H9 (cell line): ENCODE data around the gene PPP1R12B. TPM values are rescaled to one million over a fixed set of nuclear protein-coding genes. Genes with fewer than 3 reads are reported as not detected.

Experiments used
- DNase-seq: peaks from one replicate; pipeline ENCODE4 v3.0.0-alpha.2; 2017
- H2AFZ ChIP-seq: one replicate; pipeline ENCODE4 v1.6.1; 2013; ENCODE audit warnings: mild to moderate bottlenecking, low read length, control low read depth, moderate library complexity
- H2AK5ac ChIP-seq: 2 replicates; pipeline ENCODE4 v1.6.1; 2013; ENCODE audit warnings: low read length, control low read depth, mixed read lengths; ENCODE audit not compliant: insufficient read length
- H2BK120ac ChIP-seq: one replicate; pipeline ENCODE4 v1.6.1; 2013; ENCODE audit warnings: low read depth, mild to moderate bottlenecking, low read length, control low read depth, inconsistent platforms; ENCODE audit not compliant: poor library complexity, severe bottlenecking
- H2BK12ac ChIP-seq: 2 replicates; pipeline ENCODE4 v1.6.1; 2013; ENCODE audit warnings: low read length, control low read depth, mixed read lengths, low read depth; ENCODE audit not compliant: insufficient read length
- H2BK15ac ChIP-seq: 2 replicates; pipeline ENCODE4 v1.6.1; 2013; ENCODE audit warnings: low read depth, low read length, control low read depth
- H2BK20ac ChIP-seq: one replicate; pipeline ENCODE4 v1.6.1; 2013; ENCODE audit warnings: low read depth, mild to moderate bottlenecking, low read length, control low read depth, inconsistent platforms; ENCODE audit not compliant: poor library complexity, severe bottlenecking
- H2BK5ac ChIP-seq: 2 replicates; pipeline ENCODE4 v1.6.1; 2013; ENCODE audit warnings: low read length, control low read depth, mixed read lengths; ENCODE audit not compliant: insufficient read length
- H3K14ac ChIP-seq: 2 replicates; pipeline ENCODE4 v1.6.1; 2013; ENCODE audit warnings: low read length, control low read depth; ENCODE audit not compliant: insufficient read depth
- H3K18ac ChIP-seq: 2 replicates; pipeline ENCODE4 v1.6.1; 2013; ENCODE audit warnings: low read depth, mild to moderate bottlenecking, mixed read lengths, low read length, control low read depth; ENCODE audit not compliant: insufficient read length
- H3K23ac ChIP-seq: 2 replicates; pipeline ENCODE4 v1.6.1; 2013; ENCODE audit warnings: low read length, control low read depth, mixed read lengths, low read depth; ENCODE audit not compliant: insufficient read length
- H3K23me2 ChIP-seq: 2 replicates; pipeline ENCODE4 v1.6.1; 2013; ENCODE audit warnings: low read depth, mild to moderate bottlenecking, mixed read lengths, low read length, control low read depth; ENCODE audit not compliant: insufficient read length, poor library complexity, severe bottlenecking
- H3K27ac ChIP-seq: 2 replicates; pipeline ENCODE4 v1.5.1; 2013; ENCODE audit warnings: low read length, control low read depth, mixed read lengths, low read depth; ENCODE audit not compliant: insufficient read length
- H3K27me3 ChIP-seq: 2 replicates; pipeline ENCODE4 v1.6.1; 2013; ENCODE audit warnings: low read length, control low read depth, inconsistent platforms; ENCODE audit not compliant: insufficient read depth
- H3K4ac ChIP-seq: 2 replicates; pipeline ENCODE4 v1.6.1; 2013; ENCODE audit warnings: low read depth, mild to moderate bottlenecking, control low read depth, inconsistent platforms, low read length, moderate library complexity
- H3K4me1 ChIP-seq: 2 replicates; pipeline ENCODE4 v1.6.1; 2013; ENCODE audit warnings: low read length, control low read depth, inconsistent platforms; ENCODE audit not compliant: insufficient read depth
- H3K4me2 ChIP-seq: 2 replicates; pipeline ENCODE4 v1.6.1; 2013; ENCODE audit warnings: low read length, control low read depth, mixed read lengths; ENCODE audit not compliant: insufficient read length, insufficient read depth
- H3K56ac ChIP-seq: 2 replicates; pipeline ENCODE4 v1.6.1; 2013; ENCODE audit warnings: low read depth, mild to moderate bottlenecking, mixed read lengths, low read length, control low read depth; ENCODE audit not compliant: insufficient read length
- H3K79me1 ChIP-seq: 2 replicates; pipeline ENCODE4 v1.6.1; 2013; ENCODE audit warnings: low read depth, mild to moderate bottlenecking, moderate library complexity, low read length, control low read depth, inconsistent platforms; ENCODE audit not compliant: insufficient read depth, poor library complexity, severe bottlenecking
- H3K79me2 ChIP-seq: 2 replicates; pipeline ENCODE4 v1.6.1; 2013; ENCODE audit warnings: low read length, control low read depth, inconsistent platforms; ENCODE audit not compliant: insufficient read depth
- H3K9ac ChIP-seq: 2 replicates; pipeline ENCODE4 v1.6.1; 2013; ENCODE audit warnings: low read length, control low read depth, mixed read lengths; ENCODE audit not compliant: insufficient read length; ENCODE audit errors: extremely low read depth
- H3K9me3 ChIP-seq: one replicate; pipeline ENCODE4 v1.6.1; 2013; ENCODE audit warnings: low read depth, low read length, inconsistent platforms; ENCODE audit not compliant: control insufficient read depth
- H3T11ph ChIP-seq: one replicate; pipeline ENCODE4 v1.6.1; 2013; ENCODE audit warnings: mild to moderate bottlenecking, low read length, control low read depth, inconsistent platforms
- H4K20me1 ChIP-seq: one replicate; pipeline ENCODE4 v1.6.1; 2013; ENCODE audit not compliant: control insufficient read depth, insufficient read length, insufficient read depth
- H4K5ac ChIP-seq: 2 replicates; pipeline ENCODE4 v1.6.1; 2013; ENCODE audit warnings: low read depth, mild to moderate bottlenecking, mixed read lengths, low read length, control low read depth; ENCODE audit not compliant: insufficient read length
- H4K8ac ChIP-seq: replicated peaks from 2 replicates; pipeline ENCODE4 v1.6.1; 2013; ENCODE audit warnings: low read length, control low read depth, mixed read lengths, low read depth; ENCODE audit not compliant: insufficient read length
- H4K91ac ChIP-seq: 2 replicates; pipeline ENCODE4 v1.6.1; 2013; ENCODE audit warnings: low read depth, mild to moderate bottlenecking, moderate library complexity, mixed read lengths, low read length, control low read depth; ENCODE audit not compliant: insufficient read length
- H3K27ac Mint-ChIP-seq, 3 experiments: 2 replicates in 2 of 3; 3 replicates in 1 of 3; pipeline ENCODE4 v1.8.0; 2020 to 2021; ENCODE audit warnings: mixed read lengths in 3 of 3, mild to moderate bottlenecking in 1 of 3, moderate library complexity in 1 of 3
- H3K27me3 Mint-ChIP-seq: 2 replicates; pipeline ENCODE4 v1.8.0; 2021; ENCODE audit warnings: low read depth, mild to moderate bottlenecking, moderate library complexity, mixed read lengths
- H3K36me3 Mint-ChIP-seq, 3 experiments: 2 replicates in 2 of 3; 3 replicates in 1 of 3; pipeline ENCODE4 v1.8.0; 2020 to 2021; ENCODE audit warnings: low read depth in 3 of 3, mixed read lengths in 3 of 3; ENCODE audit not compliant: insufficient read depth in 1 of 3
- H3K4me1 Mint-ChIP-seq, 2 experiments: 2 replicates each; pipeline ENCODE4 v1.8.0; 2020; ENCODE audit warnings: mixed read lengths in 2 of 2
- H3K4me3 Mint-ChIP-seq, 2 experiments: 2 replicates in 1 of 2; 3 replicates in 1 of 2; pipeline ENCODE4 v1.8.0; 2020 to 2021; ENCODE audit warnings: mild to moderate bottlenecking in 2 of 2, mixed read lengths in 2 of 2, moderate library complexity in 1 of 2
- H3K9me3 Mint-ChIP-seq, 2 experiments: 2 replicates in 1 of 2; 3 replicates in 1 of 2; pipeline ENCODE4 v1.8.0; 2020; ENCODE audit warnings: mild to moderate bottlenecking in 2 of 2, mixed read lengths in 2 of 2, moderate library complexity in 1 of 2
- CTCF ChIP-seq: fragments of 200-600 bp; sonication (generic); conservative IDR thresholded peaks from 3 replicates; pipeline ENCODE4 v1.8.0; 2021; ENCODE audit warnings: antibody characterized with exemption, mild to moderate bottlenecking
- WGBS: extraction: QIAGEN DNeasy Blood & Tissue Kit; methylation state at CpG from one replicate; pipeline ENCODE4 v1.1.7; 2013; ENCODE audit warnings: missing lambda C conversion rate, low lambda C conversion rate, mixed read lengths; ENCODE audit not compliant: insufficient read length; ENCODE audit errors: extremely low coverage; 5-methylcytosine and 5-hydroxymethylcytosine counted together
- total RNA-seq: library from RNA; stranded (reverse); gene quantifications from 2 replicates; pipeline ENCODE4 v1.2.1, GENCODE V29; 2021

The PPP1R12B gene
- total RNA-seq, 1 experiment from 2014 or later, result 12.9 TPM

GRCh38 chr1:202578001-202578504 is 229.6 kb downstream of the PPP1R12B start:
- Histone ChIP-seq H3K23me2 (no peaks in the 10 kb centered on the region), H3K23ac (no peak overlapping the region), H4K91ac (no peak overlapping the region), H4K20me1 (no peaks in the 10 kb centered on the region), H2BK12ac (no peak overlapping the region), H3K79me1 (no peaks in the 10 kb centered on the region), H3K4me1 (peaks cover 3% of the 10 kb centered on the region; the same call in 1 of the 2 replicates), H3K27ac (no peak overlapping the region), H2BK5ac (no peak overlapping the region), H3K18ac (no peak overlapping the region), H3K14ac (no peak overlapping the region), H2BK20ac (no peak overlapping the region), H2BK120ac (no peak overlapping the region), H2BK15ac (no peak overlapping the region), H3K56ac (no peak overlapping the region), H3K9me3 (no peaks in the 10 kb centered on the region), H3K79me2 (no peaks in the 10 kb centered on the region), H3K27me3 (no peaks in the 10 kb centered on the region), H3K4ac (no peak overlapping the region), H2AFZ (no peak overlapping the region), H3K9ac (no peak overlapping the region), H4K5ac (no peak overlapping the region), H3T11ph (peak overlapping the region; percentile 27), H3K4me2 (no peak overlapping the region), H4K8ac (no peak overlapping the region), H2AK5ac (no peak overlapping the region)
- Mint-ChIP-seq H3K9me3 (no peaks in the 10 kb centered on the region), H3K4me1 (peaks cover 45 to 48% of the 10 kb centered on the region in 2 experiments), H3K4me3 (0 out of 5 replicates have a peak overlapping the region, but pooled peaks of 1 of the 2 experiments have one; percentile 22), H3K27me3 (no peaks in the 10 kb centered on the region), H3K36me3 (no peaks in the 10 kb centered on the region; a peak in 1 of 7 replicates), H3K27ac (peak overlapping the region; percentile 72 to 91 (median 83); a peak in 6 of 7 replicates)
- no CpG with 5 or more reads among the region's 4 CpGs for WGBS
- TF ChIP-seq CTCF, result no peak
- DNase-seq, result no peak
